Gastroesophageal sphincter (tissue), 4 donors: ENCODE results near the gene WDR46. TPM values are rescaled to one million over a fixed set of nuclear protein-coding genes. Genes with fewer than 3 reads are reported as not detected.
A peak's percentile ranks its signal among the peaks of the same experiment; 100 is the strongest.

Experiments used
- ATAC-seq: fragments of 150-250 bp; one replicate; pipeline ENCODE4 v1.9.1; 2016; ENCODE audit warnings: mild to moderate bottlenecking, moderate library complexity
- H3K27ac ChIP-seq, 4 donors: fragments of 200-600 bp; sonication (generic) in 3 of 4; 1 replicate in 3 of 4; 2 replicates in 1 of 4; pipeline ENCODE4 v1.5.1; 2016 to 2019
- H3K27me3 ChIP-seq: fragments of 200-600 bp; sonication (generic); one replicate; pipeline ENCODE4 v1.5.1; 2019
- H3K36me3 ChIP-seq, 2 donors: fragments of 200-600 bp; sonication (generic); one replicate each; pipeline ENCODE4 v1.5.1; 2019; ENCODE audit warnings: control low read depth in 1 of 2
- H3K4me1 ChIP-seq, 3 donors: fragments of 200-600 bp; sonication (generic); 1 replicate in 2 of 3; 2 replicates in 1 of 3; pipeline ENCODE4 v1.5.1; 2016 to 2019; ENCODE audit warnings: control low read depth in 2 of 3
- H3K4me3 ChIP-seq, 2 donors: fragments of 200-600 bp; sonication (generic); one replicate each; pipeline ENCODE4 v1.5.1; 2019; ENCODE audit warnings: mild to moderate bottlenecking in 1 of 2, moderate library complexity in 1 of 2
- H3K9me3 ChIP-seq, 3 donors: fragments of 200-600 bp; sonication (generic); one replicate each; pipeline ENCODE4 v1.5.1; 2017 to 2019; ENCODE audit warnings: control low read depth in 2 of 3
- EP300 ChIP-seq: sonication (generic); formaldehyde crosslinking; IDR thresholded peaks from one replicate; pipeline ENCODE4 v1.6.1; 2017; ENCODE audit warnings: antibody characterized with exemption, mild to moderate bottlenecking
- POLR2A ChIP-seq, 2 donors: fragments of 450-650 bp; IDR thresholded peaks; one replicate each; pipeline ENCODE4 v1.6.1; 2017; ENCODE audit warnings: antibody characterized with exemption in 2 of 2, mild to moderate bottlenecking in 2 of 2, moderate library complexity in 1 of 2
- POLR2AphosphoS5 ChIP-seq: sonication (generic); formaldehyde crosslinking; IDR thresholded peaks from one replicate; pipeline ENCODE4 v1.6.1; 2017; ENCODE audit warnings: antibody characterized with exemption
- WGBS, 2 donors: methylation state at CpG; one replicate each; pipeline ENCODE4 v1.1.5; 2018; ENCODE audit warnings: low coverage in 1 of 2; 5-methylcytosine and 5-hydroxymethylcytosine counted together
- total RNA-seq, 4 donors: library from RNA; depleted of rRNA; stranded (reverse); fragments of >200 nt; gene quantifications; one replicate each; pipeline ENCODE4 v1.1.0, GENCODE V29; 2016
- TF ChIP-seq, protein P1 (sequence below), 4 experiments: fragments of 200-600 bp in 2 of 4; fragments of 450-650 bp in 2 of 4; sonication (generic) in 1 of 4; IDR thresholded peaks; one replicate each; pipeline ENCODE4 v1.5.1; 2017 to 2019; ENCODE audit warnings: antibody characterized with exemption in 4 of 4, mild to moderate bottlenecking in 2 of 4, moderate library complexity in 2 of 4

Gene WDR46
- total RNA-seq, 4 donors from 2014 or later, result 26.4 to 39.2 (median 35.6) TPM

DNA sequence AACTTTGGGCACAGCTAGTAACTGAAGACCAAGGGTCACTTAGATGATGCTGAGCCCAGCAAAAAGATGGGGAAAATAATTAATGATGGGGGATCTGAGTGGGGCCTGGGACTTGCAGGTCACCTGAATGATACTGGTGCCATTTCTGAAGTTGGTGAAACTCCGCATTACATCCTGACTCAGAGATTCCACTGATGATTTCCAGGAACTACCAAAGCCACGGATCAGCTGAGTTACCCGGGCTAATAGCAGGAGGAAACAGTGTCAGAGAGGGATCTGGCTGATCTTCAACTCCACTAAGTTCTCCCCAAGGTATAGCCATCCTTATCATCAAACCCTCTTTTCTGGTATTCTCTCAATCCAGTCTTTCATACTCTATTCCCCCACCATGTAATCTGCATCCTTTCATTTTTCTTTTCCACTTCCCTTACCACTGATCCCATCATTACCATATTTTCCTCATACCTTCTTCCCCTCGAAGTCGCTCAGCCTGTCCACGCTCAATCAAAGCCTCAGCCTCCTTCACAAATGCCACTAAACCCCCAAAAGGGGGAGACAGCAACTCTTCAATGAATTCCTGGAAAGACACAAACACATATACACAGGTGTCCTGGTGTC is 37.5 kb downstream of the WDR46 start:
- WGBS, 2 donors, result 86 to 87% methylated on average over 6 of the region's 6 CpGs
- TF ChIP-seq POLR2AphosphoS5 (no peak), POLR2A (IDR thresholded peaks at IDR 0.05) (no peak), EP300 (no peak)
- TF ChIP-seq, protein P1, sequence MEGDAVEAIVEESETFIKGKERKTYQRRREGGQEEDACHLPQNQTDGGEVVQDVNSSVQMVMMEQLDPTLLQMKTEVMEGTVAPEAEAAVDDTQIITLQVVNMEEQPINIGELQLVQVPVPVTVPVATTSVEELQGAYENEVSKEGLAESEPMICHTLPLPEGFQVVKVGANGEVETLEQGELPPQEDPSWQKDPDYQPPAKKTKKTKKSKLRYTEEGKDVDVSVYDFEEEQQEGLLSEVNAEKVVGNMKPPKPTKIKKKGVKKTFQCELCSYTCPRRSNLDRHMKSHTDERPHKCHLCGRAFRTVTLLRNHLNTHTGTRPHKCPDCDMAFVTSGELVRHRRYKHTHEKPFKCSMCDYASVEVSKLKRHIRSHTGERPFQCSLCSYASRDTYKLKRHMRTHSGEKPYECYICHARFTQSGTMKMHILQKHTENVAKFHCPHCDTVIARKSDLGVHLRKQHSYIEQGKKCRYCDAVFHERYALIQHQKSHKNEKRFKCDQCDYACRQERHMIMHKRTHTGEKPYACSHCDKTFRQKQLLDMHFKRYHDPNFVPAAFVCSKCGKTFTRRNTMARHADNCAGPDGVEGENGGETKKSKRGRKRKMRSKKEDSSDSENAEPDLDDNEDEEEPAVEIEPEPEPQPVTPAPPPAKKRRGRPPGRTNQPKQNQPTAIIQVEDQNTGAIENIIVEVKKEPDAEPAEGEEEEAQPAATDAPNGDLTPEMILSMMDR (IDR thresholded peaks at IDR 0.05), result no peak
- Histone ChIP-seq H3K4me1 (peaks cover 3 to 32% (median 20%) of the 10 kb centered on the region in 3 donors), H3K4me3 (no peak overlapping the region), H3K36me3 (peaks cover 0 to 34% of the 10 kb centered on the region in 2 donors), H3K27me3 (no peaks in the 10 kb centered on the region), H3K27ac (no peak overlapping the region), H3K9me3 (no peaks in the 10 kb centered on the region)
- no peak for ATAC-seq

DNA sequence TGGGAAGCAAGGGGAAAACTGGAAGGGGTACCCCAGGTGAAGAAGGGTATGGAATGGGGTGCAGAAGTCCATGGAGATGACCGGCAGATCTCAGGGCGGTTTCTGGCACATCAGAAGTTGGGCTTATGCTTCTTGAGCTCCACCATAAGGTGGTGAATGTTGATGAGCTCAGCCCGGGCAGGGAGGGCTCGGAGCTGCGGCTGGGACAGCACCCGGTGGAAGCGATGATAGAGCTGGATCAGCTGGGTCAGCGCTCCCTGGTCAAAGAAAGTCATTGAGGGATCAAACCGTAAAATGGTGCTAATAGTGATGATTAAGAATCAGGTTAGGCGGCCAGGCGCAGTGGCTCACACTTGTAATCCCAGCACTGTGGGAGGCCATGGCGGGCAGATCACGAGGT is 38.3 kb downstream of the WDR46 start:
- no peak for ATAC-seq
- Histone ChIP-seq H3K4me3 (no peak overlapping the region), H3K27me3 (no peaks in the 10 kb centered on the region), H3K9me3 (no peaks in the 10 kb centered on the region), H3K36me3 (peaks cover 0 to 34% of the 10 kb centered on the region in 2 donors), H3K4me1 (peaks cover 3 to 32% (median 20%) of the 10 kb centered on the region in 3 donors), H3K27ac (peak overlapping the region in 2 of 4 donors; percentile 86 to 89)
- TF ChIP-seq EP300 (no peak), POLR2A (IDR thresholded peaks at IDR 0.05) (no peak)
- 90 to 97% methylated on average over 6 to 9 of the region's 13 CpGs for WGBS, 2 donors

DNA sequence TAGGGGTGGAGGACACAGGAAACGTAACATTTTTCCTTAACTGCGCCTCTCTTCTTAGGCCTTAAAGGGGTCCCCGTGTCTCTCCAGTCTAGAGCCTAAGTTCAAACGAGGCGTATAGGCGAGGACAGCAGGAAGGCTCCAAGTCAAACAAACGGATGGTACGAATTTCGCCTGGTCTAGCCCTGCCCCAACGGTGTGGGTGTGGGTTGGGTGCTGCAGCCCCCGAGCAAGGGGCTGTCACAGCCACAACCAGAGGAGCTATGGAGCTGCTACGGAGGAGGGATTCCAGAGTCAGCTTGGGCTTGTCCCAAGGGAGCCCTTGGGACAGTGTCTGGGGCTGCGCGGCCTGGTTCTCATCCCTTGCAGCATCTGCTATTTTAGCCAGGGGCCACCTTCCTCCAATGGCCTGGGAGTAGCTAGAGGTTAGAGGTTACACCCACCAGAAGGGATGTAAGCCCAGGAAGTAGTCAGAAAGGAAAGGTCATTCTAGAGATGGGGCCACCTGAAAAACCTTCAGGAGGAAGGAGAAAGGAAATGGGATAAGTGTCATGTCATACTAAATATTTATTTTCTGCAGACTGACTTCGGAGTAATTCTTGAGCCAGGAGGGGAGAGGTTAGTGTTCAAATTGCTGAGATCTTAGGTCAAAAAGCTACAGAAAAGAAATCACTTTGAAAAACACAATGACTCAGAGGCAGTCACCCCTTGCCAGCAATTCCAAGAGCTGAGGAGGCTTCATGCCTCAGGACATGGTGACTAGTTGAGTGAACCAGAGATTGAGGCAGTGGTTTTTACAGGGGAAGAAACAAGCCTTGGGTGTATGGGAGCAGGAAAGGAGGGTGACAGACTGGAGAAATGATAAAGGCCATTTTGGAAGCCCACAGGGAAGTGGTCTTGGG is 39.1 kb downstream of the WDR46 start:
- no peak for ATAC-seq
- no peaks in the 10 kb centered on the region for H3K9me3 ChIP-seq
- peak overlapping the region; percentile 36 to 57 for H3K4me3 ChIP-seq
- TF ChIP-seq POLR2A (IDR thresholded peaks at IDR 0.05) (no peak), EP300 (no peak), POLR2AphosphoS5 (no peak)
- TF ChIP-seq, protein P1 (IDR thresholded peaks at IDR 0.05), result no peak
- peaks cover 6% of the 10 kb centered on the region for H3K27me3 ChIP-seq
- 50 to 53% methylated on average over 1 of the region's 15 CpGs for WGBS, 2 donors
- H3K27ac ChIP-seq, result peak overlapping the region; percentile 79 to 89 (median 86)
- peaks cover 3 to 32% (median 20%) of the 10 kb centered on the region in 3 donors for H3K4me1 ChIP-seq
- peaks cover 0 to 26% of the 10 kb centered on the region in 2 donors for H3K36me3 ChIP-seq

DNA sequence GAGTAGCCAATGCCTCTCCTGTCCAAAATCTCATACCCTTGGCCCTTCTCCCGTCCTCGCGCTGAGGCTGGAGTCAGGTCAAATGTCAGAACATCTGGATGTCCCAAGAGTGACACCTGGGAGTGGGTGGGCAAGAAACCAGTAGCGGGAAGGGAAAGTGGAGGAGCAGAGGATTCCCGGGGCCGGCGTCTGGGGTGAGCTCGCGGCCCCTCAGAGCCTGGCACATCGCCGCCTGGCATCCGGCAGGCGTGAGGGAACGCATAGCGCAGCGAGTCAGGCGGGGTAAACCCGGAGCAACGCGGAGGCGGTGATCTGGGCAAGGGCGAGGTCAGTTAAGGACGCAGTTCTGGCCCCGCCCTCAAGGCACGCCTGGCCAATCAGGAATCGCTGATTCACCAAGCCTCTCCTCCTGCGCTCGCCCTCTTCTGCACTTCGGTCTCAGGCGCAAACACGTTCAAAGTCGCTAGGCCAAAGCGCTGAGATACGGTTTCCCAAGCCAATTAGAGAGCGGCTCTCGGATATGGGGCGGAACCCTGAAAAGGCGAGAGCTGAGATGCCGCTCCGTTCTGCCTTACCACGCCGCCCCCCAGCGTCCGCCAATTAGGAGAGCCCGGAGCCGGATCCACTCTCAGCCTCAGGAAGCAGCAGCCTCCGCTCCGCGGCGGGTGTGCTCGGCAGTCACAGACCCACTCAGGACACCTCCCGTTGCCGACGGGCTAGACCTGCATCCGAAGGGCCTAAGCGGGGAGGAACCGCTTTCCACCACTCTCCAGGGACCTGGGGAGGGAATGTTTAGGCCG is 39.9 kb downstream of the WDR46 start:
- ATAC-seq, result peak; percentile 98
- Histone ChIP-seq H3K9me3 (no peaks in the 10 kb centered on the region), H3K27ac (peak overlapping the region; percentile 86 to 92 (median 88)), H3K27me3 (peaks cover 13% of the 10 kb centered on the region), H3K4me3 (peak overlapping the region; percentile 36 to 57), H3K4me1 (peaks cover 3 to 32% (median 20%) of the 10 kb centered on the region in 3 donors), H3K36me3 (peaks cover 0 to 18% of the 10 kb centered on the region in 2 donors)
- peak; percentile 87 to 94 for TF ChIP-seq POLR2A (IDR thresholded peaks at IDR 0.05)
- TF ChIP-seq, protein P1 (IDR thresholded peaks at IDR 0.05), result peak in 3 of 4 experiments; percentile 17 to 42 (median 18)
- TF ChIP-seq POLR2AphosphoS5, result peak; percentile 95
- no peak for TF ChIP-seq EP300
- 0% methylated on average over 20 of the region's 58 CpGs; no CpG with 5 or more reads in 1 of the 2 donors for WGBS, 2 donors

DNA sequence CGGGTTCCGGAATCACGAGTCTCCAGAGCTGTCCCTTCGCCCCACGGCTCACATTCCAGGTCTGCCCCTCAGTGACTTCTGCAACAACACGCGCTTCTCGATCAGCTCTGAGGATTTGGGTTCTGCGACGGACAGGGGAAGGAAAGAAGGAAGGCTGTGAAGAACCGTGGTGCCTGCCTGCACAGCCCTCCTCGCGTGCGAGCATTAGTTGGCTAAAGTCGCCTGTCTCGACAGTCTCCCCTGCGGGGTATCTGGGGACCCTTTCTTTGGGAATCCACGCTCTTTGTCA is 40.5 kb downstream of the WDR46 start:
- peak; percentile 6 for ATAC-seq
- 0% methylated on average over 1 of the region's 18 CpGs; no CpG with 5 or more reads in 1 of the 2 donors for WGBS, 2 donors
- Histone ChIP-seq H3K36me3 (peaks cover 0 to 18% of the 10 kb centered on the region in 2 donors), H3K4me1 (peaks cover 3 to 32% (median 20%) of the 10 kb centered on the region in 3 donors), H3K27me3 (peaks cover 13% of the 10 kb centered on the region), H3K27ac (peak overlapping the region; percentile 86 to 92 (median 88)), H3K9me3 (no peaks in the 10 kb centered on the region), H3K4me3 (peak overlapping the region; percentile 24 to 57)
- TF ChIP-seq POLR2AphosphoS5 (no peak), POLR2A (IDR thresholded peaks at IDR 0.05) (no peak), EP300 (no peak)
- TF ChIP-seq, protein P1 (IDR thresholded peaks at IDR 0.05), result peak in 1 of 4 experiments; percentile 33
